NCI-H510A (cell line): ENCODE data around the gene ARRB1.
"Not testable (repeated sequence)": the region's sequence is repeated elsewhere in the genome, so short reads cannot be mapped to it uniquely, and the experiment has no call there.

Source experiments
- DNase-seq: peaks from one replicate; lab custom pipeline; 2025; lab: John Stamatoyannopoulos, UW

ARRB1 gene

GRCh38 chr11:75298191-75298975 is 53.1 kb downstream of the ARRB1 start:
- peak; percentile 19 for DNase-seq

GRCh38 chr11:75293903-75294302 is 57.6 kb downstream of the ARRB1 start:
- DNase-seq, result no peak

GRCh38 chr11:75292943-75293342 is 58.5 kb downstream of the ARRB1 start:
- DNase-seq, result no peak

GRCh38 chr11:75291741-75292140 is 59.7 kb downstream of the ARRB1 start:
- DNase-seq, result no peak

GRCh38 chr11:75289919-75290318 is 61.5 kb downstream of the ARRB1 start:
- DNase-seq, result no peak

- no peak for DNase-seq
These were observed 62.0 kb downstream of the ARRB1 start for GRCh38 chr11:75289511-75289760.

- DNase-seq, result no peak
These were observed 63.9 kb downstream of the ARRB1 start for GRCh38 chr11:75287579-75287978.

- DNase-seq, result no peak
These were observed 64.5 kb downstream of the ARRB1 start for GRCh38 chr11:75286826-75287465.

GRCh38 chr11:75285776-75286360 is 65.6 kb downstream of the ARRB1 start:
- no peak for DNase-seq

GRCh38 chr11:75283391-75283931 is 68.0 kb downstream of the ARRB1 start:
- DNase-seq, result no peak

GRCh38 chr11:75281469-75282095 is 69.9 kb downstream of the ARRB1 start:
- no peak for DNase-seq

- DNase-seq, result no peak
These were observed 70.5 kb downstream of the ARRB1 start for GRCh38 chr11:75280770-75281468.

GRCh38 chr11:75280227-75280701 is 71.2 kb downstream of the ARRB1 start:
- DNase-seq, result peak; percentile 62

GRCh38 chr11:75279273-75279672 is 72.2 kb downstream of the ARRB1 start:
- no peak for DNase-seq

GRCh38 chr11:75277991-75278790 is 73.3 kb downstream of the ARRB1 start:
- no peak for DNase-seq

- DNase-seq, result no peak
These were observed 74.2 kb downstream of the ARRB1 start for GRCh38 chr11:75277211-75277805.

- peak; percentile 97 for DNase-seq
These were observed 74.8 kb downstream of the ARRB1 start for GRCh38 chr11:75276686-75277085.

GRCh38 chr11:75276186-75276585 is 75.3 kb downstream of the ARRB1 start:
- no peak for DNase-seq

- DNase-seq, result peak; percentile 64
These were observed 75.9 kb downstream of the ARRB1 start for GRCh38 chr11:75275581-75275980.

GRCh38 chr11:75274716-75275115 is 76.7 kb downstream of the ARRB1 start:
- DNase-seq, result not testable (repeated sequence)
